Common myeloid progenitor, CD34-positive (primary cell): ENCODE results near the gene NSG1.

ENCODE experiments used
- CTCF ChIA-PET: fragments of 350-600 bp; sonication (Branson Sonifier 250); formaldehyde crosslinking; loops from one replicate; lab custom pipeline; 2021; ENCODE audit warnings: antibody characterized with exemption; lab: Charles Lee
- POLR2A ChIA-PET: fragments of 350-600 bp; sonication (Branson Sonifier 250); formaldehyde crosslinking; loops from one replicate; lab custom pipeline; 2021; ENCODE audit warnings: antibody characterized with exemption; lab: Charles Lee
- DNase-seq, 3 donors: peaks; one replicate each; pipeline versions ENCODE4 v3.0.0 to v3.0.0-alpha.2; 2013
- H3K27ac ChIP-seq, 2 experiments: 1 replicate in 1 of 2; 2 replicates in 1 of 2; pipeline ENCODE4 v1.7.0; 2013; ENCODE audit warnings: inconsistent platforms in 2 of 2, low read length in 2 of 2, mild to moderate bottlenecking in 2 of 2, low read depth in 1 of 2, moderate library complexity in 1 of 2; ENCODE audit not compliant: severe bottlenecking in 2 of 2, insufficient read depth in 1 of 2, poor library complexity in 1 of 2
- H3K27me3 ChIP-seq, 5 experiments: replicated peaks in 2 of 5; 1 replicate in 3 of 5; 2 replicates in 2 of 5; pipeline versions ENCODE4 v1.6.1 to v1.7.0; 2013; ENCODE audit warnings: low read length in 4 of 5, mild to moderate bottlenecking in 2 of 5, moderate library complexity in 2 of 5, inconsistent platforms in 1 of 5; ENCODE audit not compliant: insufficient read depth in 5 of 5, control insufficient read depth in 4 of 5
- H3K36me3 ChIP-seq, 4 experiments: 1 replicate in 2 of 4; 2 replicates in 2 of 4; pipeline versions ENCODE4 v1.6.1 to v1.7.0; 2013; ENCODE audit warnings: low read length in 3 of 4, control low read depth in 1 of 4, mild to moderate bottlenecking in 1 of 4; ENCODE audit not compliant: control insufficient read depth in 4 of 4, insufficient read depth in 4 of 4
- H3K4me1 ChIP-seq, 4 experiments: 1 replicate in 3 of 4; 2 replicates in 1 of 4; pipeline versions ENCODE4 v1.6.1 to v1.7.1; 2013; ENCODE audit warnings: low read length in 3 of 4, mild to moderate bottlenecking in 3 of 4, control low read depth in 1 of 4, inconsistent platforms in 1 of 4, moderate library complexity in 1 of 4; ENCODE audit not compliant: control insufficient read depth in 4 of 4, insufficient read depth in 4 of 4; ENCODE audit errors: control extremely low read depth in 1 of 4
- H3K4me3 ChIP-seq, 7 experiments: 1 replicate in 4 of 7; 2 replicates in 3 of 7; pipeline versions ENCODE4 v1.5.1 to v1.7.0; 2013; ENCODE audit warnings: mild to moderate bottlenecking in 7 of 7, low read length in 6 of 7, moderate library complexity in 6 of 7, inconsistent platforms in 2 of 7, low read depth in 2 of 7, control low read depth in 1 of 7; ENCODE audit not compliant: insufficient read depth in 4 of 7, control insufficient read depth in 1 of 7; ENCODE audit errors: extremely low read depth in 1 of 7
- H3K9me3 ChIP-seq, 5 experiments: 1 replicate in 4 of 5; 2 replicates in 1 of 5; pipeline versions ENCODE4 v1.6.1 to v1.7.1; 2013; ENCODE audit warnings: low read length in 4 of 5, mild to moderate bottlenecking in 2 of 5, inconsistent platforms in 1 of 5, low read depth in 1 of 5, moderate library complexity in 1 of 5; ENCODE audit not compliant: control insufficient read depth in 4 of 5, insufficient read depth in 2 of 5; ENCODE audit errors: control extremely low read depth in 1 of 5
- WGBS: methylation state at CpG from one replicate; pipeline ENCODE4 v1.1.5; 2013; ENCODE audit not compliant: insufficient coverage; 5-methylcytosine and 5-hydroxymethylcytosine counted together

The NSG1 gene

DNA sequence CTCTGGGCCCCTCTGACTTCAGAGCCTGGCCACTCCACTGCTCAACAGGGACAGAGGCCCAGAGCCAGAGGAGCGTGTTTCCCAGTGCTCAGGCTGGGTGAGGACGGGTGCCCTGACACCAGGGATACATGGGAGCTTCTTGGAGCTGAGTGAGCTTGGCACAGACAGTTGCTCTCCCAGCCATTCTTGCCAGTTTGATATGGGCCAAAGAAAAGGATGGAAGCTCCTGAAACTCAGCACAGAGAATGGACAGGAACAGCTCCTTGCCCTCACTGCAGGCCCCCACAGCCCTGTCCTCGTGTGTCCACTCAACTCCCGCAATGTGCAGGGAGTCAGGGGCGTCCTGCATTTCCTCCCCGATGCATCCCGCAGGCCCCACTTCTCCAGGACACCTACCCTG, 38.8 kb downstream of the NSG1 start:
- Histone ChIP-seq H3K4me3 (no peak overlapping the region), H3K4me1 (no peaks in the 10 kb centered on the region), H3K36me3 (peaks cover 2 to 30% (median 21%) of the 10 kb centered on the region in 4 experiments), H3K27ac (no peak overlapping the region), H3K27me3 (no peaks in the 10 kb centered on the region), H3K9me3 (no peaks in the 10 kb centered on the region)
- CTCF ChIA-PET: no interaction called here
- 95% methylated on average over 7 of the region's 7 CpGs for WGBS
- POLR2A ChIA-PET: no interaction called here
- DNase-seq: no peak

DNA sequence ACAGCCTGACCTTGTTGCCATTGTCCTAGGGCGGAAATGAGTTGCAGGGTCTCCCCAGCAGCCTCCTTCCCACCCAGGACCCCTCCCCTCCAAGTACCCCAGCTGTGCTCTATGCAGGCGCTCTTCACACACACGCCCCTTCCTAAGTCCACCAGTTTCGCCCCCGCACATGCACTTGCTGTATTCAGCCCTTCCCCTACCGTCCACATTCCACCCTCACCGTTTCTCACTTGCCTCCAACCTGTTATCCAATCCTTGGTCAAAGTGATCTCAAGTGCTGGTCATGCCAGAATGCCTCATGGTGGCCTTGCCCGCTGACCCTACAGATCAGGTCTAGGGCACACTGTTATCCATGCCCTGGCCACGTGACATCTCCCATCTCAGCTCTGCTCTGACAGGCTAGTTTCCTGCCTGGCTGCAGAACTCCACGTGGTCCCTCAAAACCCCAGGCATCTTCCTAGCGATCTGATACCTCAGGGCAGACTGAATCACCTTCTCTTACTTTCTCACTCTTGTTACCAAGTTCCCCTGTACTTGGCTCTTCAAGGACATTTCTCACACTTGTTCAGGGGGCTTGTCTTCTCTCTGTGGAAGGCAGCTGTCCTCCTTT, 39.7 kb downstream of the NSG1 start:
- H3K27me3 ChIP-seq: no peaks in the 10 kb centered on the region
- no peak overlapping the region for H3K4me3 ChIP-seq
- no peaks in the 10 kb centered on the region for H3K9me3 ChIP-seq
- H3K27ac ChIP-seq: no peak overlapping the region
- ChIA-PET CTCF (interaction anchor here (1.1 kb wide), 1 partner anchor 175 kb away, joined by 3 read pairs; no protein-coding TSS in a partner anchor), POLR2A (no interaction called here)
- H3K4me1 ChIP-seq: no peaks in the 10 kb centered on the region
- DNase-seq: no peak
- peaks cover 2 to 24% (median 17%) of the 10 kb centered on the region in 4 experiments for H3K36me3 ChIP-seq
- WGBS: 93% methylated on average over 11 of the region's 11 CpGs

DNA sequence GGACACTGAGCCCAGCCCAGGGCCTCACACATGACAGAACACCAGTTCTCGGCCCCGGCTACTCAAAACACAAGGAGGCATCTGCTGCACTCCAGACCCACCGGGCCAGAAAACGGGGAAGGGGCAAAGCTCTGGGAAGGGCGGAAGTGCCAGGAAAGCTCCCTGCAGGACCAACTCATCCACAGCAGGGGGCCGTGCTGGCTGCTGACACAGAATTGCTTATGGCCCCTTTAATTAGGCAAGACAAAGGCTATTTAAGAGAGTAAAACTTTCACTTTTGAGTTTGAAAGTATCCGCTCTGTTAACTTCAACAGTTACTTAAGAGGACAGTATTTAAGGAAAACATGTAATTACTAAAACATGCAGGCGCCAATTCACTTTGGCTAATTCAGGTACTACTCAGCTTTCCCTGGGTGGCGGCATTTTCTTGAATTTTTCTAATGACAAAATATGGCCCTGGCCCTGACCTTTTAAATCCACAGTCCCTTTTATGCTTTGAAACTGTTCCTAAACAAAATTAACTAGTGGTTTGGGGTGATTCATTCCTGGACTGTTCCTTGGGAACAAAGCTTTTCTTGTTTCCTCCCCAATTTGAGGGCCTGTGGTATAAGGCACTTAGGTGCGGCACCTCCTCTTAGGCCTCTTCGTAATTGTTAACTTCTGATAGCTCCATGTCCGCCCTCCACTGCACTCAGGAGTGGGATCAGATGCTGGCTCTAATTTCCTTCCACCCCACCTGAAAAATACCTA, 40.4 kb downstream of the NSG1 start:
- Histone ChIP-seq H3K4me3 (no peak overlapping the region), H3K36me3 (peaks cover 2 to 22% (median 16%) of the 10 kb centered on the region in 4 experiments), H3K9me3 (no peaks in the 10 kb centered on the region), H3K27me3 (no peaks in the 10 kb centered on the region), H3K4me1 (no peaks in the 10 kb centered on the region), H3K27ac (no peak overlapping the region)
- ChIA-PET CTCF (interaction anchor here (0.9 to 1.1 kb wide), 2 partner anchors 95 to 175 kb away, joined by 3 read pairs; no protein-coding TSS in a partner anchor), POLR2A (no interaction called here)
- 99% methylated on average over 12 of the region's 12 CpGs for whole genome bisulfite sequencing
- no peak for DNase-seq

DNA sequence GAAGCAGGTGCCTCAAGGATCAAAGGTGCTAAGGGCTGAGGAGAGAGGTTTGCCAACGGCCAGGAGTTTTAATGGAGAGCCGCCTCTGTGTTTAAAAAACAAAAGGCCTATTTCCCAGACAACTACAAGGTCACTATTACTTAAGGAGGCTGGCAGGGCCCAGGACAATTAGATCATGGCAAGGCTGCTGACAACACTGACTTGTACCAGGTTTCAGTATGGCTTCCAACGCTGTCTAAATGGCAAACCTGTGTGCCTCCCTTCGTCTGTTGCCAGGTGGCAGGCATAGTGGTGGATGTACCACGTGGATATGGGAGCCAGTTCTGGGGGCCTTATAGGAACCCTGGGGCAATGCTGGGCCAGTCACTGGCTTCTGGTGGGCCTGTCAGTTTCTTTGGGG, 41.0 kb downstream of the NSG1 start:
- CTCF ChIA-PET: interaction anchor here (0.9 to 1.2 kb wide), 2 partner anchors 95 to 168 kb away, joined by 3 to 4 read pairs; no protein-coding TSS in a partner anchor
- no peaks in the 10 kb centered on the region for H3K9me3 ChIP-seq
- POLR2A ChIA-PET: no interaction called here
- no peaks in the 10 kb centered on the region for H3K27me3 ChIP-seq
- H3K36me3 ChIP-seq: peaks cover 2 to 24% (median 17%) of the 10 kb centered on the region in 4 experiments
- no peak overlapping the region for H3K27ac ChIP-seq
- DNase-seq: no peak
- no peaks in the 10 kb centered on the region for H3K4me1 ChIP-seq
- 98% methylated on average over 5 of the region's 5 CpGs for WGBS
- H3K4me3 ChIP-seq: no peak overlapping the region

DNA sequence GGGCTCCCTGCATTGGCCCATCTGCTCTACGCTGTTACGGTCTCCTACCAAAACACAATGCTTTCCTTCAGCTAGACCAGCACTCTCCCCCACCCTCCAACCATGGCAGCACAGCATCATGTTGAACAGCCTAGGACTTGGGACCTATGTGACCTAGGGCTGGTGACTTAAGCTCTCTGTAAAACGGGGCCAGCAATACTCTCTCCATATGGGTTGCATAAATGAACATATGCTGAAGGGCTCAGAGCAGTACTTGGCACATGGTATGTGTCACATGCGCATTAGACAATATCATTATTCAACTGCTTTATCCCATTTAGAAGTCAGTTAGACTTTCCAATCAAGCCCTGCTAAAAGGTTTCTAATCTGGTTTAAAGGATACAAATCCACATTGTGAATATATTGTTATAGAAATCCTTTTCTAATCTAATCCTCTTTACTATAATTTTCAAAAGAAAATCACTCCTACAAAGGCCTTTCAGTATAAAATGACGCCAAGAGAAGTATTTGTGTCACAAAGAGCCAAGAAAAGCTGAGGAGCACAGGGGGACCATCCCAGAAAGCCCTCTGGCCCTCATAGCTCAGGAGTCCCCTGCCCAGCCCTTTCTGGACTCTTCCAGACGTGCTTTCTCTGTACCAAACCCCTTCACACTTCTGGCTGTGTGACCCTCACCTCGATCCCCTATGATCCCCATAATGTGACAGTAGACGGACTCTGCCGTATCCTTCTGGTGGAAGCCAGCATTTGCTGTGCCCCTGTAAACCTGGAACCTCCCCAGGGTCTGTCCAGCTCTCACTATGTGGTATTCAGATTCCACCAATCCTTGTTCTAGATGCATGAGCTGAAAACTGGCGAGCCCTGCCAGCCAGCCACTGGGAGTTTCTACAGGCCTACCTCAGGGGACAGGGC, 42.3 kb downstream of the NSG1 start:
- Histone ChIP-seq H3K36me3 (peaks cover 2 to 28% (median 14%) of the 10 kb centered on the region in 4 experiments), H3K9me3 (no peaks in the 10 kb centered on the region), H3K27me3 (no peaks in the 10 kb centered on the region), H3K4me1 (no peaks in the 10 kb centered on the region), H3K4me3 (no peak overlapping the region), H3K27ac (no peak overlapping the region)
- POLR2A ChIA-PET: no interaction called here
- DNase-seq: no peak
- CTCF ChIA-PET: interaction anchor here (1.2 to 1.6 kb wide), 4 partner anchors 34 to 173 kb away, joined by 3 to 4 read pairs (median 4); no protein-coding TSS in a partner anchor
- 100% methylated on average over 10 of the region's 10 CpGs for WGBS

DNA sequence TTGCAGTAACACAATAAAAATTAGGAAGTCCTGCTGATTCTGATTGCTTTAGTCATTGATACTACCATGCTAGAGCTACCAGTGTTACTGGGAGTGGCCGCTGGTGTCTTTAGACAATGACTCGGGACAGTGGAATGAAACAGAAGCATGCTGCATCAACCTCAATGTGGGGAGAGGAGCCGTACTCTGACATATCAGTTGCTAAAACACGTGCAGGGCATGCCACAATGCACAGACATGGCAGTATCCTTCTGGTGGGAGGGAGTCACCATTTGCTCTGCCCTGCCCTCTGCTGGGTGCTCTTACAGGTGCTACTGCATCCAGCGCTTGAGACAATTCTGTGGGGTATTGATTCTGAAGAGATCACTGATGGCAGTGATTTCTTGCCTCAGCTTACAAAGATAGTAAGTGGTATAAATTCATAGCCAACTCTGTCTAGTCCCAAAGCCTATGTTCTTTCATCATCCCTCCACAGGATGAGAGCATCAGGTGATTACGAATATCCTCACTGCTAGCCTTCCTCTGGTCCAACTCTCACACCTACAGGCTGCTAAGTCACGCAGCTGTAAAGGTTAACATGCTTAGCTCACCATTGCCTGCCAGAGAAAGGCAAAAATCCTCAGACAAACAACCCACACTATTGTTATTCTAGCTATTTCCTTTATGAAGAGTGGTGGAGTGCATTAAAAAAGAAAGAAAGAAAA, 43.7 kb downstream of the NSG1 start:
- CTCF ChIA-PET: interaction anchor here (0.7 to 2.8 kb wide), 10 partner anchors 9 to 179 kb away, joined by 3 to 15 read pairs (median 4); no protein-coding TSS in a partner anchor
- POLR2A ChIA-PET: no interaction called here
- Histone ChIP-seq H3K36me3 (peaks cover 2 to 26% (median 8%) of the 10 kb centered on the region in 4 experiments), H3K27ac (no peak overlapping the region), H3K27me3 (no peaks in the 10 kb centered on the region), H3K9me3 (no peaks in the 10 kb centered on the region), H3K4me1 (no peaks in the 10 kb centered on the region), H3K4me3 (no peak overlapping the region)
- DNase-seq: peak; percentile 30 to 50 (median 49)
- WGBS: 75% methylated on average over 4 of the region's 7 CpGs
